ENCODE data around the gene TLE7. TPM values are rescaled to one million over a fixed set of nuclear protein-coding genes. Genes with fewer than 3 reads are reported as not detected.

The TLE7 gene
- total and polyA plus RNA-seq, 4 donors = not detected

- DNase-seq (ENCODE audit: low read depth in 4 of 6, low spot score in 6 of 6) = no peak
- 100% methylated on average over 2 of the region's 4 CpGs for WGBS (ENCODE audit: insufficient coverage)
- peaks cover 50% of the 10 kb centered on the region for H3K36me3 ChIP-seq (ENCODE audit: control insufficient read depth, insufficient read depth, low read length)
These were observed 14.9 kb upstream of the TLE7 start for GRCh38 chr16:71456801-71457200.

GRCh38 chr16:71453036-71453435, 11.2 kb upstream of the TLE7 start:
- Histone ChIP-seq H3K4me3 (ENCODE audit: low read depth, low read length) (no peak overlapping the region), H3K27ac (ENCODE audit: low read depth, low read length) (no peak overlapping the region), H3K9me3 (ENCODE audit: control insufficient read depth, insufficient read depth, low read length) (peaks cover 17% of the 10 kb centered on the region), H3K36me3 (ENCODE audit: control insufficient read depth, insufficient read depth, low read length) (peaks cover 78% of the 10 kb centered on the region), H3K4me1 (ENCODE audit: control insufficient read depth, insufficient read depth, low read length) (no peaks in the 10 kb centered on the region), H3K27me3 (ENCODE audit: control insufficient read depth, insufficient read depth, low read length) (no peaks in the 10 kb centered on the region)
- no peak for DNase-seq (ENCODE audit: low read depth in 4 of 6, low spot score in 6 of 6)

More at GRCh38 chr16:71456801-71457200, 14.9 kb upstream of the TLE7 start:
- Histone ChIP-seq H3K4me1 (ENCODE audit: control insufficient read depth, insufficient read depth, low read length) (peaks cover 4% of the 10 kb centered on the region), H3K9me3 (ENCODE audit: control insufficient read depth, insufficient read depth, low read length) (no peaks in the 10 kb centered on the region), H3K27me3 (ENCODE audit: control insufficient read depth, insufficient read depth, low read length) (no peaks in the 10 kb centered on the region), H3K4me3 (ENCODE audit: low read depth, low read length) (no peak overlapping the region), H3K27ac (ENCODE audit: low read depth, low read length) (no peak overlapping the region)

GRCh38 chr16:71449020-71449419, 7.2 kb upstream of the TLE7 start:
- peaks cover 49% of the 10 kb centered on the region for H3K36me3 ChIP-seq (ENCODE audit: control insufficient read depth, insufficient read depth, low read length)
- no peaks in the 10 kb centered on the region for H3K4me1 ChIP-seq (ENCODE audit: control insufficient read depth, insufficient read depth, low read length)
- H3K27ac ChIP-seq (ENCODE audit: low read depth, low read length) = no peak overlapping the region
- no CpG with 5 or more reads among the region's 3 CpGs for WGBS (ENCODE audit: insufficient coverage)
- no peaks in the 10 kb centered on the region for H3K27me3 ChIP-seq (ENCODE audit: control insufficient read depth, insufficient read depth, low read length)
- peaks cover 18% of the 10 kb centered on the region for H3K9me3 ChIP-seq (ENCODE audit: control insufficient read depth, insufficient read depth, low read length)
- DNase-seq (ENCODE audit: low read depth in 4 of 6, low spot score in 6 of 6) = no peak
- no peak overlapping the region for H3K4me3 ChIP-seq (ENCODE audit: low read depth, low read length)

GRCh38 chr16:71448274-71448866, 6.5 kb upstream of the TLE7 start:
- H3K4me1 ChIP-seq (ENCODE audit: control insufficient read depth, insufficient read depth, low read length) = no peaks in the 10 kb centered on the region
- H3K27ac ChIP-seq (ENCODE audit: low read depth, low read length) = no peak overlapping the region
- H3K9me3 ChIP-seq (ENCODE audit: control insufficient read depth, insufficient read depth, low read length) = peaks cover 18% of the 10 kb centered on the region
- 96% methylated on average over 2 of the region's 7 CpGs for WGBS (ENCODE audit: insufficient coverage)
- no peaks in the 10 kb centered on the region for H3K27me3 ChIP-seq (ENCODE audit: control insufficient read depth, insufficient read depth, low read length)
- no peak overlapping the region for H3K4me3 ChIP-seq (ENCODE audit: low read depth, low read length)
- DNase-seq (ENCODE audit: low read depth in 4 of 6, low spot score in 6 of 6) = no peak
- H3K36me3 ChIP-seq (ENCODE audit: control insufficient read depth, insufficient read depth, low read length) = peaks cover 44% of the 10 kb centered on the region

GRCh38 chr16:71443714-71444113, 1.9 kb upstream of the TLE7 start:
- whole genome bisulfite sequencing (ENCODE audit: insufficient coverage) = 87% methylated on average over 6 of the region's 6 CpGs

GRCh38 chr16:71441348-71442050, 355 bp downstream of the TLE7 start:
- no peak for DNase-seq (ENCODE audit: low read depth in 4 of 6, low spot score in 6 of 6)
- H3K9me3 ChIP-seq (ENCODE audit: control insufficient read depth, insufficient read depth, low read length) = peaks cover 1% of the 10 kb centered on the region
- 29% methylated on average over 71 of the region's 71 CpGs for WGBS (ENCODE audit: insufficient coverage)

More at GRCh38 chr16:71443714-71444113, 1.9 kb upstream of the TLE7 start:
- H3K27me3 ChIP-seq (ENCODE audit: control insufficient read depth, insufficient read depth, low read length) = peaks cover 20% of the 10 kb centered on the region
- H3K9me3 ChIP-seq (ENCODE audit: control insufficient read depth, insufficient read depth, low read length) = peaks cover 9% of the 10 kb centered on the region
- peaks cover 8% of the 10 kb centered on the region for H3K36me3 ChIP-seq (ENCODE audit: control insufficient read depth, insufficient read depth, low read length)
- no peak for DNase-seq (ENCODE audit: low read depth in 4 of 6, low spot score in 6 of 6)
- no peak overlapping the region for H3K4me3 ChIP-seq (ENCODE audit: low read depth, low read length)
- no peaks in the 10 kb centered on the region for H3K4me1 ChIP-seq (ENCODE audit: control insufficient read depth, insufficient read depth, low read length)
- H3K27ac ChIP-seq (ENCODE audit: low read depth, low read length) = no peak overlapping the region

GRCh38 chr16:71440669-71441347, 1.0 kb downstream of the TLE7 start:
- 58% methylated on average over 20 of the region's 25 CpGs for WGBS (ENCODE audit: insufficient coverage)

More at GRCh38 chr16:71441348-71442050, 355 bp downstream of the TLE7 start:
- no peaks in the 10 kb centered on the region for H3K36me3 ChIP-seq (ENCODE audit: control insufficient read depth, insufficient read depth, low read length)
- H3K27me3 ChIP-seq (ENCODE audit: control insufficient read depth, insufficient read depth, low read length) = peaks cover 21% of the 10 kb centered on the region
- H3K4me1 ChIP-seq (ENCODE audit: control insufficient read depth, insufficient read depth, low read length) = no peaks in the 10 kb centered on the region
- H3K4me3 ChIP-seq (ENCODE audit: low read depth, low read length) = no peak overlapping the region
- H3K27ac ChIP-seq (ENCODE audit: low read depth, low read length) = no peak overlapping the region

GRCh38 chr16:71439523-71439922, 2.3 kb downstream of the TLE7 start:
- 60% methylated on average over 1 of the region's 3 CpGs for WGBS (ENCODE audit: insufficient coverage)
- H3K4me1 ChIP-seq (ENCODE audit: control insufficient read depth, insufficient read depth, low read length) = no peaks in the 10 kb centered on the region
- H3K4me3 ChIP-seq (ENCODE audit: low read depth, low read length) = no peak overlapping the region
- H3K9me3 ChIP-seq (ENCODE audit: control insufficient read depth, insufficient read depth, low read length) = peaks cover 1% of the 10 kb centered on the region
- no peak for DNase-seq (ENCODE audit: low read depth in 4 of 6, low spot score in 6 of 6)
- H3K27ac ChIP-seq (ENCODE audit: low read depth, low read length) = no peak overlapping the region
- H3K36me3 ChIP-seq (ENCODE audit: control insufficient read depth, insufficient read depth, low read length) = no peaks in the 10 kb centered on the region
- H3K27me3 ChIP-seq (ENCODE audit: control insufficient read depth, insufficient read depth, low read length) = peaks cover 21% of the 10 kb centered on the region

More at GRCh38 chr16:71440669-71441347, 1.0 kb downstream of the TLE7 start:
- no peaks in the 10 kb centered on the region for H3K36me3 ChIP-seq (ENCODE audit: control insufficient read depth, insufficient read depth, low read length)
- H3K4me1 ChIP-seq (ENCODE audit: control insufficient read depth, insufficient read depth, low read length) = no peaks in the 10 kb centered on the region
- DNase-seq (ENCODE audit: low read depth in 4 of 6, low spot score in 6 of 6) = no peak
- H3K9me3 ChIP-seq (ENCODE audit: control insufficient read depth, insufficient read depth, low read length) = peaks cover 1% of the 10 kb centered on the region
- H3K27me3 ChIP-seq (ENCODE audit: control insufficient read depth, insufficient read depth, low read length) = peaks cover 21% of the 10 kb centered on the region
- no peak overlapping the region for H3K27ac ChIP-seq (ENCODE audit: low read depth, low read length)
- no peak overlapping the region for H3K4me3 ChIP-seq (ENCODE audit: low read depth, low read length)

- no peak overlapping the region for H3K27ac ChIP-seq (ENCODE audit: low read depth, low read length)
- no peaks in the 10 kb centered on the region for H3K9me3 ChIP-seq (ENCODE audit: control insufficient read depth, insufficient read depth, low read length)
- H3K4me1 ChIP-seq (ENCODE audit: control insufficient read depth, insufficient read depth, low read length) = no peaks in the 10 kb centered on the region
- peaks cover 16% of the 10 kb centered on the region for H3K27me3 ChIP-seq (ENCODE audit: control insufficient read depth, insufficient read depth, low read length)
- H3K36me3 ChIP-seq (ENCODE audit: control insufficient read depth, insufficient read depth, low read length) = no peaks in the 10 kb centered on the region
- no peak for DNase-seq (ENCODE audit: low read depth in 4 of 6, low spot score in 6 of 6)
- 85% methylated on average over 5 of the region's 7 CpGs for WGBS (ENCODE audit: insufficient coverage)
- no peak overlapping the region for H3K4me3 ChIP-seq (ENCODE audit: low read depth, low read length)
These were observed 5.4 kb downstream of the TLE7 start for GRCh38 chr16:71436473-71436872.
